Activated T-cell treated with anti-CD3 and anti-CD28 coated beads for 24 hours (primary cell): ENCODE results near the gene FTCD.

Experiments
- DNase-seq: peaks from one replicate; pipeline ENCODE4 v3.0.0-alpha.2; 2020; ENCODE audit warnings: low read depth

The FTCD gene

GRCh38 chr21:46138383-46138970 is 16.9 kb downstream of the FTCD start:
- no peak for DNase-seq

- no peak for DNase-seq
These were observed 17.5 kb downstream of the FTCD start for GRCh38 chr21:46137908-46138307.

- no peak for DNase-seq
These were observed 18.5 kb downstream of the FTCD start for GRCh38 chr21:46136739-46137349.

GRCh38 chr21:46135782-46136395 is 19.5 kb downstream of the FTCD start:
- no peak for DNase-seq

GRCh38 chr21:46131838-46132651 is 23.3 kb downstream of the FTCD start:
- DNase-seq = no peak

- no peak for DNase-seq
These were observed 23.9 kb downstream of the FTCD start for GRCh38 chr21:46131588-46131837.

GRCh38 chr21:46130831-46131587 is 24.4 kb downstream of the FTCD start:
- DNase-seq = no peak

GRCh38 chr21:46129846-46130651 is 25.3 kb downstream of the FTCD start:
- DNase-seq = no peak

- DNase-seq = no peak
These were observed 26.3 kb downstream of the FTCD start for GRCh38 chr21:46128933-46129571.

- no peak for DNase-seq
These were observed 27.1 kb downstream of the FTCD start for GRCh38 chr21:46128106-46128932.

- DNase-seq = no peak
These were observed 27.9 kb downstream of the FTCD start for GRCh38 chr21:46127239-46128105.

GRCh38 chr21:46126309-46127238 is 28.8 kb downstream of the FTCD start:
- no peak for DNase-seq

GRCh38 chr21:46125846-46126301 is 29.5 kb downstream of the FTCD start:
- DNase-seq = no peak

- no peak for DNase-seq
These were observed 30.2 kb downstream of the FTCD start for GRCh38 chr21:46124926-46125845.

GRCh38 chr21:46124083-46124925 is 31.1 kb downstream of the FTCD start:
- no peak for DNase-seq
